Measurements from ENCODE around the gene HJV.

HJV gene

DNA sequence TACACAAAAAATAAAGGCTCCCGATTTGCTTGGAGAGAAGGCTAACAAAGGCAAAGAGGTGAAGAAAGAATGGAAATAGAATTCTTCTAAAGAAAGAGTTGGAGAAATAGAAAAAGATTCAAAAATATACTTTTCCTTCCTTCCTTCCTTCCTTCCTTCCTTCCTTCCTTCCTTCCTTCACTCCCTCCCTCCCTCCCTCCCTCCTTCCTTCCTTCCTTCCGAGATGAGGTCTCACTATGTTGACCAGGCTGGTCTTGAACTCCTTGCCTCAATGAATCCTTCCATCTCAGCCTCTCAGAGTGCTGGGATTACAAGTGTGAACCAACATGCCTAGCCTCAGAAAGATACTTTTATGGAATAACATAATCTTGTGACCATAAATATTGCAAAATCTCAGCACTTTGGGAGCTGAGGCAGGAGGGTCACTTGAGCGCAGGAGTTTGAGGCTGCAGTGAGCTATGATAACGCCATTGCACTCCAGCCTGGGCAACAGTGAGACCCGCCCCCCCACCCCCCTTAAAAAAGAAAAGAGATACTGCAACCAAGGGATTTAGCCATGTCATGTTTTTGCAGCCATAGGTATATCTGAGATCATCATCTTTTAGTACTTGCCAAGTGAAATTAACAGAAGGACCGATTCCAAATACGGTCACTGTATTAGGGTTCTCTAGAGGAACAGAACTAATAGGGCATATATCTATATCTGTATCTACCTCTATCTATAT, 1.0 kb upstream of the HJV start:
- H3K36me3 ChIP-seq (ENCODE audit: control insufficient read depth in 5 of 5, insufficient read depth in 5 of 5, low read length in 5 of 5) = no peaks in the 10 kb centered on the region
- H3K9me3 ChIP-seq (ENCODE audit: control insufficient read depth in 5 of 5, low read length in 5 of 5) = no peaks in the 10 kb centered on the region
- peaks cover 16 to 27% (median 19%) of the 10 kb centered on the region in 5 donors for H3K27me3 ChIP-seq (ENCODE audit: control insufficient read depth in 5 of 5, insufficient read depth in 4 of 5, low read length in 5 of 5)
- H3K9ac ChIP-seq (ENCODE audit: low read length in 5 of 5) = no peak overlapping the region
- H3K4me1 ChIP-seq (ENCODE audit: control insufficient read depth in 5 of 5, insufficient read depth in 5 of 5, low read length in 5 of 5) = peaks cover 0 to 10% (median 7%) of the 10 kb centered on the region in 5 donors
- H3K4me3 ChIP-seq (ENCODE audit: low read depth in 1 of 5, low read length in 5 of 5) = no peak overlapping the region
- H3K27ac ChIP-seq (ENCODE audit: low read depth, low read length) = no peak overlapping the region

DNA sequence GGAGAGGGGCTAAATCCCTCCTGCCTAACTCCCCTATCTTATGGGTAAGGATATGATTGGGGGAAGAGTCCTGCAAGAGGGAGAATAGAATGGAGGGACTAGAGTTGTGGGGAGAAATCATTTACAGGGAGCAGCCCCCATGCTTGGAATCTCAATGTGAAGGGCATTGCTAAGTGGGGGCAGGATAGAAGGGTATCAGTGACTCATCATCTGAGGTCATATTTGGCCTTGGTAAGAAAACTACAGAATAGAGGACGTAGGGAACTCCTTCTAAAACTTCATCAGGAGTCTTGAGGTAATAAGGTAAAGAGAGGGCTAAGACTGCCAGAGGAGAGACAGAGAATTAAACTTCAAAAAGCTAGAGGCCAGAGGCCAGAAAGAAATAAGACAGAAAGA, 487 bp downstream of the HJV start:
- Histone ChIP-seq H3K9ac (ENCODE audit: low read length in 5 of 5) (no peak overlapping the region), H3K9me3 (ENCODE audit: control insufficient read depth in 5 of 5, low read length in 5 of 5) (no peaks in the 10 kb centered on the region), H3K4me1 (ENCODE audit: control insufficient read depth in 5 of 5, insufficient read depth in 5 of 5, low read length in 5 of 5) (peaks cover 0 to 10% (median 7%) of the 10 kb centered on the region in 5 donors), H3K27ac (ENCODE audit: low read depth, low read length) (no peak overlapping the region), H3K36me3 (ENCODE audit: control insufficient read depth in 5 of 5, insufficient read depth in 5 of 5, low read length in 5 of 5) (no peaks in the 10 kb centered on the region), H3K4me3 (ENCODE audit: low read depth in 1 of 5, low read length in 5 of 5) (no peak overlapping the region), H3K27me3 (ENCODE audit: control insufficient read depth in 5 of 5, insufficient read depth in 4 of 5, low read length in 5 of 5) (peaks cover 16 to 27% (median 19%) of the 10 kb centered on the region in 5 donors)

DNA sequence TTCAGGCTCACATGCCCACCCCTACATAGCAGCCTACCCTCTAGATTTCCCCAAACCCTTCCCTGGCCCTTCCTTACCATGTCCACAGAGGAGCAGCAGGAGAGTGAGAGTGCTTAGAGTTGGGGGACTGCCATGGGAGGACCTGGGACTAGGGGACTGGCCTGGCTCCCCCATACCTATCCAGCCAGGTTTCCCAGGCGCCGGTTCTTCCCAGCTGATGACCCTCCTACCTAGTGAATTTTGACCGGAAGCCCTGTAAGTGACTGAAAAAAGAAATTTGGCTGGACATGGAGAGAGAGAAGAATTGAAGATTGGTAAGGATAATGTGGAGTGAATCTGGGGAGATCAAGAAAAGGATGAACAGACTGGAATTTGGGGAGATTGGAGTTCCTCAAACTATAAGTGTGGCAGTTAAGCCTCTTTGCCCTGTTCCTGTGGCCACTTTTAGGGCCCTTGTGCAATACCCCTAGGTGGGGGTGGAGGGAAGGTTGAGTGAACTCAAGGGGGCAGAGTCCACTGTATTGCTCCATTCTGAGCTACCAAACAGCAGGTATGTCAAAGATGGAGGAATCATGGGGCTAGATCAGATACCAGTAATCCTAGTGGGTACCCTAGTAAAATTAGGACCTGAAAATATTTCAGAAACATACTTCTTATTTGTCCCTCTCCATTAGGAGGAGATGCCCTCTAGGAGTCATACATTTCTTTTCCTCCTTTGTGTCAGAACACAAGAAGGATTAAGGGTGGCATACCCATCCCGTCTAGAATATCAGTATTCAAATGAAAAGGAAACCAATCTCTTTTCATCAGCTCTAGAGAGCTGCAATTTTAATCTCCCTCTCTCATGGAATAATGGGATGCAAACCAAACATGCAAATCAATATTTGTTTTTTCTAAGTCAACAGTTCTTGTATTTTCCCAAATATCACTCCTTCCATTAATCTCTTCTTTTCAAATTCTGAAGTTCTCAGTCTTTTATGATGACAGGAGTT, 1.2 kb downstream of the HJV start:
- Histone ChIP-seq H3K4me1 (ENCODE audit: control insufficient read depth in 5 of 5, insufficient read depth in 5 of 5, low read length in 5 of 5) (peaks cover 0 to 10% (median 7%) of the 10 kb centered on the region in 5 donors), H3K27ac (ENCODE audit: low read depth, low read length) (no peak overlapping the region), H3K4me3 (ENCODE audit: low read depth in 1 of 5, low read length in 5 of 5) (no peak overlapping the region), H3K36me3 (ENCODE audit: control insufficient read depth in 5 of 5, insufficient read depth in 5 of 5, low read length in 5 of 5) (no peaks in the 10 kb centered on the region), H3K9me3 (ENCODE audit: control insufficient read depth in 5 of 5, low read length in 5 of 5) (no peaks in the 10 kb centered on the region), H3K9ac (ENCODE audit: low read length in 5 of 5) (no peak overlapping the region), H3K27me3 (ENCODE audit: control insufficient read depth in 5 of 5, insufficient read depth in 4 of 5, low read length in 5 of 5) (peaks cover 16 to 27% (median 19%) of the 10 kb centered on the region in 5 donors)

DNA sequence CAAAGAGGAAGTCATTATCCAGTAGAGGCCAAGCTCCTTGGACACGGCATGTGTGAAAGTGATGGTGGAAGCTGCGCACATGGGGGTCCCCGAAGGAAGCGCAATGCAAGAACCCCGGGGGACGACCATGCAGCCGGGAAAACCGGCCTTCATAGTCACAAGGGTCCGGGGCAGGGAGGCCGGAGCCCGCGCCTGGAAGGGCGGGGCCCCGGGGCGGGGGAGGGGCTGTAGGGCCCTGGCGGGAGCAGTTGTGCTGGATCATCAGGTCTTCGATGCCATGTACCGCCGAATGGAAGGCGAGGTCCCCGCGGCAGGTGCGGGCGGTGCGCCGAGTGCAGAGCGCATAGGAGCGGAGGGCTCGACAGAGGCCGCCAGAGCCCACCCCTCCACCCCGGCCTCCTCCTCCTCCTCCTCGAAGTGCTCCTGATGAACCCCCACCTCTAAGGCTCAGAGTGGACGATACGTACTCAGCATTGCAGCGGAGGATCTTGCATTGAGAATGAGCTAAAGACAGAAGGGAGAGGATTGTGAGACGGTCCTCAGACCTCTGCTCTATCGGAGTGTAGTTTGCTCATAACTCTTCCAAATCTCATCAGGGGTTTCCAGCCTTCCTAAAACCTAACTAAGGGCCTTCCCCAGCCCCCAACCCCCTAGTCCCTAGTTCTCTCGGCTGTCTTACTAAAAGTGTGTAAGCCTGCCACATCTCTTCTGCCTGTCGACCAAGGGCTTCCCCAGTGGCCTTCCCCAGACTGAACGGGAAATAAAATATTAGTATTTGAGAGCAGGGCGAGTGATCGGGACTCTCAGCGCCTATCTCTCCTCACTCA, 2.1 kb downstream of the HJV start:
- no peaks in the 10 kb centered on the region for H3K9me3 ChIP-seq (ENCODE audit: control insufficient read depth in 5 of 5, low read length in 5 of 5)
- no peak overlapping the region for H3K27ac ChIP-seq (ENCODE audit: low read depth, low read length)
- H3K4me3 ChIP-seq (ENCODE audit: low read depth in 1 of 5, low read length in 5 of 5) = peak overlapping the region in 4 of 5 donors; percentile 19 to 46 (median 26)
- H3K9ac ChIP-seq (ENCODE audit: low read length in 5 of 5) = no peak overlapping the region
- H3K4me1 ChIP-seq (ENCODE audit: control insufficient read depth in 5 of 5, insufficient read depth in 5 of 5, low read length in 5 of 5) = peaks cover 0 to 10% (median 7%) of the 10 kb centered on the region in 5 donors
- H3K27me3 ChIP-seq (ENCODE audit: control insufficient read depth in 5 of 5, insufficient read depth in 4 of 5, low read length in 5 of 5) = peaks cover 16 to 27% (median 19%) of the 10 kb centered on the region in 5 donors
- H3K36me3 ChIP-seq (ENCODE audit: control insufficient read depth in 5 of 5, insufficient read depth in 5 of 5, low read length in 5 of 5) = no peaks in the 10 kb centered on the region

DNA sequence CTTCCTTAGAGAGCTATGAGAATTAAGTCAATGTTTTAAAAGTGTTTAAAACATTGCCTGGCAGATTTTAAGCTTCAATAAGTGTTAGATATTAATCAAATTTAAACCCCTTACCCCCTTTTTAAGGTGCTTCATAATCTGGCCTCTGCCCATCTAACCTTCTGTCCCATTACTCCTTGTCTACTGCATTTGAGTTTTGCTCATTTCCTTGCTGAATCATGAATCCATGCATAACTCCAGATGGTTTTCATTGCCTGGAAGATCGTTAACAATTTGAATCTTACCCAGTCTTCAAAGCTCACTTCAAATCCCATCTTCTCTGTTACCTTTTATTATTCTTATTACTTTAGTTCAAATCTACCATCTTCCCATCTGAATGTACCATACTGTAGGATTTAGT, 4.6 kb downstream of the HJV start:
- H3K36me3 ChIP-seq (ENCODE audit: control insufficient read depth in 5 of 5, insufficient read depth in 5 of 5, low read length in 5 of 5) = no peaks in the 10 kb centered on the region
- H3K27me3 ChIP-seq (ENCODE audit: control insufficient read depth in 5 of 5, insufficient read depth in 4 of 5, low read length in 5 of 5) = peaks cover 16 to 24% (median 18%) of the 10 kb centered on the region in 5 donors
- H3K4me3 ChIP-seq (ENCODE audit: low read depth in 1 of 5, low read length in 5 of 5) = no peak overlapping the region
- no peaks in the 10 kb centered on the region for H3K9me3 ChIP-seq (ENCODE audit: control insufficient read depth in 5 of 5, low read length in 5 of 5)
- no peak overlapping the region for H3K9ac ChIP-seq (ENCODE audit: low read length in 5 of 5)
- no peak overlapping the region for H3K27ac ChIP-seq (ENCODE audit: low read depth, low read length)
- peaks cover 0 to 12% (median 10%) of the 10 kb centered on the region in 5 donors for H3K4me1 ChIP-seq (ENCODE audit: control insufficient read depth in 5 of 5, insufficient read depth in 5 of 5, low read length in 5 of 5)

DNA sequence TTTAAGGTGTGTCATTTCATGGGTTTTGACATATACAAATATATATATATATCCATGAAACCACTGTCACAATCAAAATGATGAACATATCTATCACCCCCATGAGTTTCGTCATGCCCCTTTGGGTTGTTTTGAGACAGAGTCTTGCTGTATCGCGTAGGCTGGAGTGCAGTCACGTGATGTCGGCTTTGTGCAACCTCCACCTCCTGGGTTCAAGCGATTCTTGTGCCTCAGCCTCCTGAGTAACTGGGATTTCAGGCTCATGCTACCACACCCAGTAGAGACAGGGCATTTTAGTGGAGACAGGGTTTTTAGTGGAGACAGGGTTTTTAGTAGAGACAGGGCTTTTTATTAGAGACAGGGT, 8.0 kb downstream of the HJV start:
- Histone ChIP-seq H3K4me3 (ENCODE audit: low read depth in 1 of 5, low read length in 5 of 5) (no peak overlapping the region), H3K4me1 (ENCODE audit: control insufficient read depth in 5 of 5, insufficient read depth in 5 of 5, low read length in 5 of 5) (peaks cover 0 to 17% (median 10%) of the 10 kb centered on the region in 5 donors), H3K27me3 (ENCODE audit: control insufficient read depth in 5 of 5, insufficient read depth in 4 of 5, low read length in 5 of 5) (no peaks in the 10 kb centered on the region), H3K27ac (ENCODE audit: low read depth, low read length) (no peak overlapping the region), H3K9ac (ENCODE audit: low read length in 5 of 5) (no peak overlapping the region), H3K9me3 (ENCODE audit: control insufficient read depth in 5 of 5, low read length in 5 of 5) (no peaks in the 10 kb centered on the region), H3K36me3 (ENCODE audit: control insufficient read depth in 5 of 5, insufficient read depth in 5 of 5, low read length in 5 of 5) (no peaks in the 10 kb centered on the region)

DNA sequence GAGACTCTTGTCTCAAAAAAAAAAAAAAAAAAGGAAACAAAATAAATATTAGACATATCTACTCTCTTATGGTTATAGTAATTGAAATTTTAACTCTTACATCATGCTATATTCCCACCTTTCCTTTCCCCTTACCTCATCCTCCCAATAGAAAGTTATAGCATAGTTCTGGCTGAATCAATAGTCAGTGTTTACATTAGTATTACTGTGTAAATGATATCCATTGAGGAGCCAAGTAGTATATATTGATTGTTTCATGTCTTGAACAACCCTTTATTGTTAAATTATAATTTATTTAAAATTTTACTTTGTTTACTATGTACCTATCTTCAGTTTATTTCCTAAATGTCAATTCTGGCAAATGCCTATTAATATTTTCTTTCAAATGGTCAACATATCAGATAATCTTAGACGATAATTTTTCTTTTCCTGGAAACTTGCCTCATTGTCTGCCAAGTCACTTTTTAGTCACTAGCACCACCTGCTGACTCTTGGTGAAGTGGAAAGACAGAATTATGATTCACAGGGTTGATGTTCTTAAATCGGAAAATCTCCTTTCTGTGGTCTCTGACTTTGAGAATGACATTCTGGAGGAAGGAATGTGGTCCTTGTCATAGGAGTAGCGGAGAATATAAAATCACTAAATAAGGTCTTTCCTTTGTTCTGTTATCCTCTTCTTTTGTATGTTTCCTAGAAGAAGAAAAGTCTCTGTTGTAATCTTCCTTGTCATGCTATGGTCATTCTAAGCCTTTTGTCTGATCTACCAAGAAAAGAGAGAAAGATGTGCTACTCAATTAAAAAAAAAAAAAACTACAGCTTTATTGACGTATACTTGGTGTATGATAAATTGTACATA, 8.6 kb downstream of the HJV start:
- no peak overlapping the region for H3K4me3 ChIP-seq (ENCODE audit: low read depth in 1 of 5, low read length in 5 of 5)
- peaks cover 0 to 17% (median 11%) of the 10 kb centered on the region in 5 donors for H3K4me1 ChIP-seq (ENCODE audit: control insufficient read depth in 5 of 5, insufficient read depth in 5 of 5, low read length in 5 of 5)
- no peaks in the 10 kb centered on the region for H3K9me3 ChIP-seq (ENCODE audit: control insufficient read depth in 5 of 5, low read length in 5 of 5)
- H3K27ac ChIP-seq (ENCODE audit: low read depth, low read length) = no peak overlapping the region
- H3K36me3 ChIP-seq (ENCODE audit: control insufficient read depth in 5 of 5, insufficient read depth in 5 of 5, low read length in 5 of 5) = no peaks in the 10 kb centered on the region
- no peaks in the 10 kb centered on the region for H3K27me3 ChIP-seq (ENCODE audit: control insufficient read depth in 5 of 5, insufficient read depth in 4 of 5, low read length in 5 of 5)
- no peak overlapping the region for H3K9ac ChIP-seq (ENCODE audit: low read length in 5 of 5)

DNA sequence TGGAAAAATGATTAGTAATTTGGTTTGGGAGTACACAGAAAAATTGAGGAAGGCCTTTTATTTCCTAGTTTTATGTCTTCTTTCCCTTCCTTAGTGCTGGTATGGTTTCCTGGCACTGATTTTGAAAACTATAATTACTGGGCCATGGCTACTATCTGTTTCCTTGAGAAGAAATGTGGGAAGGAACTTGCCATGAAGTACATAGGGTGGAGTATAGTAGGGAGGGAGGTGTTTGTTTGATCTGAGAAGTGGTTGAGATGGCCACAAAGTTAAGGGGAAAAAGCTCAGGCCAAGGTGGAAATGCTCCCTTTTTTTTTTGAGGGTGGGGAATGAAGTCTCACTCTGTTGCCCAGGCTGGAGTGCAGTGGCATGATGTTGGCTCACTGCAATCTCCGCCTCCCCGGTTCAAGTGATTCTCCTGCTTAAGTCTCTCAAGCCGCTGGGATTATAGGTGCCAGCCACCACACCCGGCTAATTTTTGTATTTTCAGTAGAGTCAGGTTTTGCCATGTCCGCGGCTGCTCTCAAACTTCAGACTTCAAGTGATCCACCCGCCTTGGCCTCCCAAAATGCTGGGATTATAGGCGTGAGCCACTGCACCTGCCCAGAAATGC, 11.3 kb downstream of the HJV start:
- peaks cover 1 to 40% (median 26%) of the 10 kb centered on the region in 5 donors for H3K4me1 ChIP-seq (ENCODE audit: control insufficient read depth in 5 of 5, insufficient read depth in 5 of 5, low read length in 5 of 5)
- peak overlapping the region; percentile 65 for H3K27ac ChIP-seq (ENCODE audit: low read depth, low read length)

More for the DNA sequence above, 11.3 kb downstream of the HJV start:
- Histone ChIP-seq H3K4me3 (ENCODE audit: low read depth in 1 of 5, low read length in 5 of 5) (no peak overlapping the region), H3K27me3 (ENCODE audit: control insufficient read depth in 5 of 5, insufficient read depth in 4 of 5, low read length in 5 of 5) (no peaks in the 10 kb centered on the region), H3K36me3 (ENCODE audit: control insufficient read depth in 5 of 5, insufficient read depth in 5 of 5, low read length in 5 of 5) (no peaks in the 10 kb centered on the region), H3K9ac (ENCODE audit: low read length in 5 of 5) (no peak overlapping the region), H3K9me3 (ENCODE audit: control insufficient read depth in 5 of 5, low read length in 5 of 5) (no peaks in the 10 kb centered on the region)

Measured in subcutaneous abdominal adipose tissue (tissue), 5 donors.